ENCODE measurements around the gene SRP54.

- TF ChIP-seq CTCF (IDR thresholded peaks at IDR 0.05) (no peak), EZH2 (IDR thresholded peaks at IDR 0.05) (no peak)
Measured at GRCh38 chr14:35028435-35028834, 45.6 kb downstream of the SRP54 start.

Measured in neural progenitor cell (in vitro differentiated cells).